Esophagus squamous epithelium (tissue), 5 donors: ENCODE data around the gene SPTAN1. TPM values are rescaled to one million over a fixed set of nuclear protein-coding genes. Genes with fewer than 3 reads are reported as not detected.
A peak's percentile ranks its signal among the peaks of the same experiment; 100 is the strongest.

Source experiments
- DNase-seq: peaks from one replicate; lab custom pipeline; 2025; lab: John Stamatoyannopoulos, UW
- H3K27ac ChIP-seq, 4 donors: fragments of 200-600 bp; sonication (generic); one replicate each; pipeline ENCODE4 v1.5.1; 2016 to 2019; ENCODE audit warnings: mild to moderate bottlenecking in 1 of 4
- H3K27me3 ChIP-seq, 4 donors: fragments of 200-600 bp; sonication (generic); 1 replicate in 3 of 4; 2 replicates in 1 of 4; pipeline versions ENCODE4 v1.5.1 to v1.6.0; 2017 to 2021; ENCODE audit warnings: antibody characterized with exemption in 1 of 4
- H3K36me3 ChIP-seq, 3 donors: fragments of 200-600 bp; sonication (generic); one replicate each; pipeline ENCODE4 v1.5.1; 2016 to 2019
- H3K4me1 ChIP-seq, 3 donors: fragments of 200-600 bp; sonication (generic); one replicate each; pipeline ENCODE4 v1.5.1; 2017 to 2019
- H3K4me3 ChIP-seq, 4 donors: fragments of 200-600 bp; sonication (generic); 1 replicate in 3 of 4; 2 replicates in 1 of 4; pipeline ENCODE4 v1.5.1; 2016 to 2019; ENCODE audit warnings: mild to moderate bottlenecking in 2 of 4, moderate library complexity in 1 of 4
- H3K9me3 ChIP-seq, 3 donors: fragments of 200-600 bp; sonication (generic); one replicate each; pipeline ENCODE4 v1.5.1; 2016 to 2019
- CTCF ChIP-seq, 6 experiments: fragments of 450-650 bp in 4 of 6; fragments of 200-600 bp in 2 of 6; sonication (generic) in 2 of 6; IDR thresholded peaks; one replicate each; pipeline ENCODE4 v1.5.1; 2016 to 2019; ENCODE audit warnings: antibody characterized with exemption in 6 of 6, mild to moderate bottlenecking in 4 of 6, moderate library complexity in 4 of 6
- POLR2A ChIP-seq, 4 donors: fragments of 450-650 bp; IDR thresholded peaks; one replicate each; pipeline ENCODE4 v1.6.1; 2017; ENCODE audit warnings: antibody characterized with exemption in 4 of 4, mild to moderate bottlenecking in 4 of 4, moderate library complexity in 3 of 4
- WGBS, 2 donors: methylation state at CpG; one replicate each; pipeline ENCODE4 v1.1.5; 2018; 5-methylcytosine and 5-hydroxymethylcytosine counted together
- intact Hi-C: fragments of 100-400 bp; cut with DNase I; formaldehyde crosslinking; loops from one replicate; pipeline ENCODE4 v1.15.0; 2022
- total RNA-seq, 4 donors: library from RNA; depleted of rRNA; stranded (reverse); fragments of >200 nt; gene quantifications; one replicate each; pipeline ENCODE4 v1.1.0, GENCODE V29; 2016
- donor health status: DM: yes; HTN: yes; CAD: no.

Gene SPTAN1
- total RNA-seq, 4 donors from 2014 or later: 97.8 to 233 (median 160) TPM

- peak overlapping the region in 1 of 4 donors; percentile 2 for H3K27ac ChIP-seq
- 34 to 35% methylated on average over 4 of the region's 4 CpGs for WGBS, 2 donors
- H3K27me3 ChIP-seq: no peaks in the 10 kb centered on the region
- no peaks in the 10 kb centered on the region for H3K9me3 ChIP-seq
- H3K4me3 ChIP-seq: no peak overlapping the region
- no peak for TF ChIP-seq CTCF (IDR thresholded peaks at IDR 0.05)
- TF ChIP-seq POLR2A (IDR thresholded peaks at IDR 0.05): no peak
- H3K36me3 ChIP-seq: peaks cover 23 to 100% (median 69%) of the 10 kb centered on the region in 3 donors
- DNase-seq: no peak
- no peaks in the 10 kb centered on the region for H3K4me1 ChIP-seq
- intact Hi-C loops: no loop called here
Measured at GRCh38 chr9:128600099-128600498, 47.7 kb downstream of the SPTAN1 start.

GRCh38 chr9:128603697-128604096 lies 51.3 kb downstream of the SPTAN1 start:
- H3K27me3 ChIP-seq: no peaks in the 10 kb centered on the region
- H3K36me3 ChIP-seq: peaks cover 40 to 100% (median 71%) of the 10 kb centered on the region in 3 donors
- no peak for DNase-seq
- H3K9me3 ChIP-seq: no peaks in the 10 kb centered on the region
- no peak overlapping the region for H3K4me3 ChIP-seq
- TF ChIP-seq CTCF (IDR thresholded peaks at IDR 0.05) (no peak), POLR2A (IDR thresholded peaks at IDR 0.05) (no peak)
- WGBS, 2 donors: 88 to 93% methylated on average over 4 to 5 of the region's 8 CpGs
- H3K27ac ChIP-seq: no peak overlapping the region
- H3K4me1 ChIP-seq: peaks cover 5 to 19% (median 13%) of the 10 kb centered on the region in 3 donors
- intact Hi-C loops: no loop called here

- TF ChIP-seq CTCF (IDR thresholded peaks at IDR 0.05) (no peak), POLR2A (IDR thresholded peaks at IDR 0.05) (no peak)
- WGBS, 2 donors: 34 to 51% methylated on average over 7 to 9 of the region's 16 CpGs
- Histone ChIP-seq H3K9me3 (no peaks in the 10 kb centered on the region), H3K36me3 (peaks cover 58 to 100% (median 93%) of the 10 kb centered on the region in 3 donors), H3K27me3 (no peaks in the 10 kb centered on the region), H3K4me3 (no peak overlapping the region), H3K27ac (peak overlapping the region; percentile 36 to 85 (median 73)), H3K4me1 (peaks cover 5 to 20% (median 13%) of the 10 kb centered on the region in 3 donors)
- intact Hi-C loops: no loop called here
- no peak for DNase-seq
Measured at GRCh38 chr9:128607642-128608350, 55.4 kb downstream of the SPTAN1 start.

GRCh38 chr9:128610897-128611296 lies 58.5 kb downstream of the SPTAN1 start:
- H3K9me3 ChIP-seq: no peaks in the 10 kb centered on the region
- no peak overlapping the region for H3K27ac ChIP-seq
- TF ChIP-seq CTCF (IDR thresholded peaks at IDR 0.05) (no peak), POLR2A (IDR thresholded peaks at IDR 0.05) (no peak)
- intact Hi-C loops: no loop called here
- H3K27me3 ChIP-seq: no peaks in the 10 kb centered on the region
- H3K4me3 ChIP-seq: no peak overlapping the region
- 100% methylated on average over 3 of the region's 3 CpGs; no CpG with 5 or more reads in 1 of the 2 donors for WGBS, 2 donors
- H3K4me1 ChIP-seq: peaks cover 5 to 20% (median 13%) of the 10 kb centered on the region in 3 donors
- DNase-seq: no peak
- peaks cover 52 to 100% (median 90%) of the 10 kb centered on the region in 3 donors for H3K36me3 ChIP-seq

GRCh38 chr9:128611600-128612394 lies 59.4 kb downstream of the SPTAN1 start:
- DNase-seq: no peak
- no peak overlapping the region for H3K27ac ChIP-seq
- WGBS, 2 donors: 94 to 95% methylated on average over 10 to 12 of the region's 12 CpGs
- no peak overlapping the region for H3K4me3 ChIP-seq
- intact Hi-C loops: no loop called here
- peaks cover 52 to 100% (median 92%) of the 10 kb centered on the region in 3 donors for H3K36me3 ChIP-seq
- H3K27me3 ChIP-seq: no peaks in the 10 kb centered on the region
- TF ChIP-seq POLR2A (IDR thresholded peaks at IDR 0.05) (no peak), CTCF (IDR thresholded peaks at IDR 0.05) (no peak)
- H3K9me3 ChIP-seq: no peaks in the 10 kb centered on the region
- peaks cover 5 to 20% (median 13%) of the 10 kb centered on the region in 3 donors for H3K4me1 ChIP-seq
